OCI-LY7 (cell line): ENCODE data around the gene POR. TPM values are rescaled to one million over a fixed set of nuclear protein-coding genes. Genes with fewer than 3 reads are reported as not detected.

Experiments
- BruUV-seq: library from RNA; stranded (reverse); fragments of 400-500 nt; replicated peaks from 2 replicates; lab custom pipeline; 2021; lab: Mats Ljungman, UMichigan
- CTCF ChIA-PET: fragments of 300-600 bp; sonication (Branson Sonifier 250); formaldehyde crosslinking; loops from one replicate; lab custom pipeline; 2022; ENCODE audit warnings: antibody characterized with exemption; ENCODE audit not compliant: unreplicated experiment; lab: Charles Lee
- POLR2A ChIA-PET: fragments of 300-600 bp; sonication (Branson Sonifier 250); formaldehyde crosslinking; loops from one replicate; lab custom pipeline; 2022; ENCODE audit warnings: antibody characterized with exemption; lab: Charles Lee
- DNase-seq: peaks from one replicate; pipeline ENCODE4 v3.0.0-alpha.2; 2015; ENCODE audit warnings: low spot score
- H2AFZ ChIP-seq: fragments of 200-600 bp; sonication (generic), shearing (Covaris generic); 2 replicates; pipeline ENCODE4 v1.6.1; 2014; ENCODE audit warnings: mild to moderate bottlenecking, antibody characterized with exemption, low read length, moderate library complexity
- H3K27ac ChIP-seq: fragments of 200-600 bp; sonication (generic); 2 replicates; pipeline ENCODE4 v1.5.1; 2014; ENCODE audit warnings: mixed run types, low read depth, mild to moderate bottlenecking, moderate library complexity, low read length, inconsistent platforms; ENCODE audit not compliant: poor library complexity, severe bottlenecking
- H3K36me3 ChIP-seq: fragments of 200-600 bp; sonication (generic); 2 replicates; pipeline ENCODE4 v1.6.1; 2014; ENCODE audit warnings: mild to moderate bottlenecking, antibody characterized with exemption, low read length, moderate library complexity, mixed read lengths; ENCODE audit not compliant: insufficient read depth
- H3K4me1 ChIP-seq: fragments of 200-600 bp; sonication (generic); 2 replicates; pipeline ENCODE4 v1.5.1; 2014; ENCODE audit warnings: mild to moderate bottlenecking, low read length; ENCODE audit not compliant: insufficient read depth, poor library complexity, severe bottlenecking
- H3K4me2 ChIP-seq: fragments of 200-600 bp; sonication (generic); 2 replicates; pipeline ENCODE4 v1.6.1; 2014; ENCODE audit warnings: mild to moderate bottlenecking, low read length
- H3K4me3 ChIP-seq: fragments of 200-600 bp; sonication (generic); 2 replicates; pipeline ENCODE4 v1.5.1; 2014; ENCODE audit warnings: mild to moderate bottlenecking, low read depth, low read length; ENCODE audit not compliant: poor library complexity, severe bottlenecking
- H3K79me2 ChIP-seq: fragments of 200-600 bp; sonication (generic); 2 replicates; pipeline ENCODE4 v1.6.1; 2016; ENCODE audit warnings: low read depth, mild to moderate bottlenecking, low read length, moderate library complexity, mixed read lengths; ENCODE audit not compliant: insufficient read depth
- H3K9me2 ChIP-seq: fragments of 200-600 bp; sonication (generic); 2 replicates; pipeline ENCODE4 v1.6.1; 2016; ENCODE audit warnings: mild to moderate bottlenecking, low read length, mixed read lengths; ENCODE audit not compliant: insufficient read depth
- H3K9me3 ChIP-seq: fragments of 200-600 bp; sonication (generic); 2 replicates; pipeline ENCODE4 v1.6.1; 2014; ENCODE audit warnings: mild to moderate bottlenecking, mixed run types, low read length, mixed read lengths
- H4K20me1 ChIP-seq: fragments of 200-600 bp; sonication (generic); 2 replicates; pipeline ENCODE4 v1.6.1; 2014; ENCODE audit warnings: mild to moderate bottlenecking, antibody characterized with exemption, low read length, moderate library complexity, mixed read lengths; ENCODE audit not compliant: insufficient read depth
- CTCF ChIP-seq: fragments of 200-600 bp; sonication (generic); conservative IDR thresholded peaks from 2 replicates; pipeline ENCODE4 v1.5.1; 2014; ENCODE audit warnings: mild to moderate bottlenecking, antibody characterized with exemption, low read length, moderate library complexity, mixed read lengths
- EZH2phosphoT487 ChIP-seq: fragments of 200-600 bp; sonication (generic); IDR thresholded peaks from 2 replicates; pipeline ENCODE4 v1.6.1; 2018; ENCODE audit warnings: low read depth, borderline replicate concordance, mild to moderate bottlenecking, mixed run types, antibody characterized with exemption, low read length, moderate library complexity, mixed read lengths
- intact Hi-C: fragments of 100-400 bp; cut with micrococcal nuclease; formaldehyde crosslinking; loops from one replicate; pipeline ENCODE4 v1.10.0; 2022; ENCODE audit not compliant: unreplicated experiment
- total RNA-seq, 2 experiments: library from RNA; depleted of rRNA in 1 of 2; stranded (reverse); fragments of >200 nt in 1 of 2; shearing (Covaris generic) in 1 of 2; gene quantifications; 2 replicates each; pipeline ENCODE4 v1.2.3, GENCODE V29; 2014 to 2022

Gene POR
- total RNA-seq, 2 experiments from 2014 or later: 41.5 to 45.2 TPM

GRCh38 chr7:75968012-75968411 is 53.1 kb downstream of the POR start:
- Histone ChIP-seq H3K4me3 (no peak overlapping the region), H3K36me3 (peaks cover 4% of the 10 kb centered on the region; the same call in 1 of the 2 replicates), H3K4me2 (no peak overlapping the region), H3K9me3 (no peaks in the 10 kb centered on the region), H3K4me1 (no peaks in the 10 kb centered on the region), H3K79me2 (no peaks in the 10 kb centered on the region), H3K9me2 (no peaks in the 10 kb centered on the region), H3K27ac (no peak overlapping the region), H4K20me1 (no peaks in the 10 kb centered on the region), H2AFZ (no peak overlapping the region)
- no TSS peak for BruUV-seq
- intact Hi-C loops: no loop called here
- ChIA-PET CTCF (no interaction called here), POLR2A (no interaction called here)
- no peak for DNase-seq
- TF ChIP-seq EZH2phosphoT487: no peak
- no peak for TF ChIP-seq CTCF

- BruUV-seq: no TSS peak
- Histone ChIP-seq H2AFZ (no peak overlapping the region), H4K20me1 (no peaks in the 10 kb centered on the region), H3K27ac (no peak overlapping the region), H3K4me2 (no peak overlapping the region), H3K9me3 (no peaks in the 10 kb centered on the region), H3K36me3 (peaks cover 6% of the 10 kb centered on the region; the same call in 1 of the 2 replicates), H3K4me1 (no peaks in the 10 kb centered on the region), H3K4me3 (no peak overlapping the region), H3K79me2 (no peaks in the 10 kb centered on the region), H3K9me2 (no peaks in the 10 kb centered on the region)
- ChIA-PET POLR2A (no interaction called here), CTCF (no interaction called here)
- intact Hi-C loops: no loop called here
- TF ChIP-seq CTCF: no peak
- TF ChIP-seq EZH2phosphoT487: no peak
- DNase-seq: no peak
Measured at GRCh38 chr7:75968561-75969001, 53.6 kb downstream of the POR start.

- no TSS peak for BruUV-seq
Measured at GRCh38 chr7:75969182-75969581, 54.2 kb downstream of the POR start.

More at GRCh38 chr7:75969182-75969581, 54.2 kb downstream of the POR start:
- TF ChIP-seq EZH2phosphoT487 (no peak), CTCF (no peak)
- ChIA-PET POLR2A (no interaction called here), CTCF (no interaction called here)
- Histone ChIP-seq H3K27ac (no peak overlapping the region), H3K4me3 (no peak overlapping the region), H3K4me1 (no peaks in the 10 kb centered on the region), H3K9me2 (no peaks in the 10 kb centered on the region), H2AFZ (no peak overlapping the region), H4K20me1 (no peaks in the 10 kb centered on the region), H3K36me3 (peaks cover 6% of the 10 kb centered on the region; the same call in 1 of the 2 replicates), H3K9me3 (no peaks in the 10 kb centered on the region), H3K4me2 (no peak overlapping the region), H3K79me2 (no peaks in the 10 kb centered on the region)
- no peak for DNase-seq
- intact Hi-C loops: no loop called here
